ENCODE results near the gene NR2C2. TPM values are rescaled to one million over a fixed set of nuclear protein-coding genes. Genes with fewer than 3 reads are reported as not detected.

The NR2C2 gene
- total RNA-seq, 1 experiment from 2014 or later = 50.8 TPM

DNA sequence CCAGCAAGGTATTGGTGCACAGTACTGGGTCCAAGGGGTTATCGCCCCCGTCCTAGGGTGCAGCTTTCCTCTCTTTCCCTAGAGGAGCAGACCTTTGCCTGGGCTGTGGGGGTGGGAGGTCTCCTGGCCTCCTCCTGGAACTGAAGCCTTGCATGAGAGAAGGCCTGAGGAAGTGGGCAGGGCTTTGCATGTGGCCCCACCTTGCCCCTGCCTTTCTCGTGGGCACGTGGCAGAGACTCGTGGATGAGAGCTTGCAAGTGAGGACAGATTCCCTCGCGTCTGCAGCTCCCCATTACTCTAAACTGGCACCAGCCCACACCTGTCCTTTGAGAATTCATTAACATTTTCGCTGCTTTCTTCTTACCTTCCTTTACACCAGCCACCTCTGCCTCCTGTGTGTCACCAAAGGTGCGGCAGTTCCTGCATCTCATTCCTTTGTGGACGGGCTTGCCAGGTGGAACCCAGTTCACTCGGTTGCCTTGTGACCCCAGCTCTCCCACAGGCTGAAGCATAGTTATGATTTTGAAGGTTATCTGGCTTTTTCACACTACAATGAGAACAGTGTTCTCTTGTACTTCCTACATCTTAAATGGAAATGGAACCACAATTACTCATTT is 40.9 kb upstream of the NR2C2 start (continued):
- TF ChIP-seq PRDM15 (CRISPR knock-in tag; IDR thresholded peaks at IDR 0.05) = no peak
- TF ChIP-seq CBFB (CRISPR knock-in tag; IDR thresholded peaks at IDR 0.05; ENCODE audit: low read depth) = no peak
- no peak for TF ChIP-seq EMX1 (CRISPR knock-in tag; IDR thresholded peaks at IDR 0.05)
- TF ChIP-seq KAT7 (CRISPR knock-in tag; IDR thresholded peaks at IDR 0.05; ENCODE audit: borderline replicate concordance) = no peak

- ATAC-seq (peak; percentile 36), DNase-seq (ENCODE audit: low spot score) (no peak)
- Mint-ChIP-seq H3K4me3 (no peak overlapping the region), H3K36me3 (peaks cover 19% of the 10 kb centered on the region), H3K27ac (no peak overlapping the region), H3K9me3 (peaks cover 21% of the 10 kb centered on the region), H3K27me3 (ENCODE audit: low read depth) (no peaks in the 10 kb centered on the region), H3K4me1 (no peaks in the 10 kb centered on the region)
- CTCF ChIA-PET = no interaction called here
- POLR2A ChIA-PET = no interaction called here
- TF ChIP-seq EMX1 (CRISPR knock-in tag; IDR thresholded peaks at IDR 0.05) = no peak
- no peak for TF ChIP-seq SMAD3 (CRISPR knock-in tag; IDR thresholded peaks at IDR 0.05; ENCODE audit: borderline replicate concordance)
- no peak for TF ChIP-seq RORB (CRISPR knock-in tag; IDR thresholded peaks at IDR 0.05)
- TF ChIP-seq, protein P1, sequence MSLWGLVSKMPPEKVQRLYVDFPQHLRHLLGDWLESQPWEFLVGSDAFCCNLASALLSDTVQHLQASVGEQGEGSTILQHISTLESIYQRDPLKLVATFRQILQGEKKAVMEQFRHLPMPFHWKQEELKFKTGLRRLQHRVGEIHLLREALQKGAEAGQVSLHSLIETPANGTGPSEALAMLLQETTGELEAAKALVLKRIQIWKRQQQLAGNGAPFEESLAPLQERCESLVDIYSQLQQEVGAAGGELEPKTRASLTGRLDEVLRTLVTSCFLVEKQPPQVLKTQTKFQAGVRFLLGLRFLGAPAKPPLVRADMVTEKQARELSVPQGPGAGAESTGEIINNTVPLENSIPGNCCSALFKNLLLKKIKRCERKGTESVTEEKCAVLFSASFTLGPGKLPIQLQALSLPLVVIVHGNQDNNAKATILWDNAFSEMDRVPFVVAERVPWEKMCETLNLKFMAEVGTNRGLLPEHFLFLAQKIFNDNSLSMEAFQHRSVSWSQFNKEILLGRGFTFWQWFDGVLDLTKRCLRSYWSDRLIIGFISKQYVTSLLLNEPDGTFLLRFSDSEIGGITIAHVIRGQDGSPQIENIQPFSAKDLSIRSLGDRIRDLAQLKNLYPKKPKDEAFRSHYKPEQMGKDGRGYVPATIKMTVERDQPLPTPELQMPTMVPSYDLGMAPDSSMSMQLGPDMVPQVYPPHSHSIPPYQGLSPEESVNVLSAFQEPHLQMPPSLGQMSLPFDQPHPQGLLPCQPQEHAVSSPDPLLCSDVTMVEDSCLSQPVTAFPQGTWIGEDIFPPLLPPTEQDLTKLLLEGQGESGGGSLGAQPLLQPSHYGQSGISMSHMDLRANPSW (CRISPR knock-in tag; conservative IDR thresholded peaks at IDR 0.05; ENCODE audit: low read depth) = no peak
- TF ChIP-seq ZMAT4 (CRISPR knock-in tag; IDR thresholded peaks at IDR 0.05) = no peak
- TF ChIP-seq ARID4B (CRISPR knock-in tag; IDR thresholded peaks at IDR 0.05; ENCODE audit: borderline replicate concordance) = no peak
- TF ChIP-seq, protein P2, sequence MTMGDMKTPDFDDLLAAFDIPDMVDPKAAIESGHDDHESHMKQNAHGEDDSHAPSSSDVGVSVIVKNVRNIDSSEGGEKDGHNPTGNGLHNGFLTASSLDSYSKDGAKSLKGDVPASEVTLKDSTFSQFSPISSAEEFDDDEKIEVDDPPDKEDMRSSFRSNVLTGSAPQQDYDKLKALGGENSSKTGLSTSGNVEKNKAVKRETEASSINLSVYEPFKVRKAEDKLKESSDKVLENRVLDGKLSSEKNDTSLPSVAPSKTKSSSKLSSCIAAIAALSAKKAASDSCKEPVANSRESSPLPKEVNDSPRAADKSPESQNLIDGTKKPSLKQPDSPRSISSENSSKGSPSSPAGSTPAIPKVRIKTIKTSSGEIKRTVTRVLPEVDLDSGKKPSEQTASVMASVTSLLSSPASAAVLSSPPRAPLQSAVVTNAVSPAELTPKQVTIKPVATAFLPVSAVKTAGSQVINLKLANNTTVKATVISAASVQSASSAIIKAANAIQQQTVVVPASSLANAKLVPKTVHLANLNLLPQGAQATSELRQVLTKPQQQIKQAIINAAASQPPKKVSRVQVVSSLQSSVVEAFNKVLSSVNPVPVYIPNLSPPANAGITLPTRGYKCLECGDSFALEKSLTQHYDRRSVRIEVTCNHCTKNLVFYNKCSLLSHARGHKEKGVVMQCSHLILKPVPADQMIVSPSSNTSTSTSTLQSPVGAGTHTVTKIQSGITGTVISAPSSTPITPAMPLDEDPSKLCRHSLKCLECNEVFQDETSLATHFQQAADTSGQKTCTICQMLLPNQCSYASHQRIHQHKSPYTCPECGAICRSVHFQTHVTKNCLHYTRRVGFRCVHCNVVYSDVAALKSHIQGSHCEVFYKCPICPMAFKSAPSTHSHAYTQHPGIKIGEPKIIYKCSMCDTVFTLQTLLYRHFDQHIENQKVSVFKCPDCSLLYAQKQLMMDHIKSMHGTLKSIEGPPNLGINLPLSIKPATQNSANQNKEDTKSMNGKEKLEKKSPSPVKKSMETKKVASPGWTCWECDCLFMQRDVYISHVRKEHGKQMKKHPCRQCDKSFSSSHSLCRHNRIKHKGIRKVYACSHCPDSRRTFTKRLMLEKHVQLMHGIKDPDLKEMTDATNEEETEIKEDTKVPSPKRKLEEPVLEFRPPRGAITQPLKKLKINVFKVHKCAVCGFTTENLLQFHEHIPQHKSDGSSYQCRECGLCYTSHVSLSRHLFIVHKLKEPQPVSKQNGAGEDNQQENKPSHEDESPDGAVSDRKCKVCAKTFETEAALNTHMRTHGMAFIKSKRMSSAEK (CRISPR knock-in tag; IDR thresholded peaks at IDR 0.05; ENCODE audit: borderline replicate concordance) = no peak
- TF ChIP-seq GABPB1 (CRISPR knock-in tag; IDR thresholded peaks at IDR 0.05) = no peak
- TF ChIP-seq, protein P3, sequence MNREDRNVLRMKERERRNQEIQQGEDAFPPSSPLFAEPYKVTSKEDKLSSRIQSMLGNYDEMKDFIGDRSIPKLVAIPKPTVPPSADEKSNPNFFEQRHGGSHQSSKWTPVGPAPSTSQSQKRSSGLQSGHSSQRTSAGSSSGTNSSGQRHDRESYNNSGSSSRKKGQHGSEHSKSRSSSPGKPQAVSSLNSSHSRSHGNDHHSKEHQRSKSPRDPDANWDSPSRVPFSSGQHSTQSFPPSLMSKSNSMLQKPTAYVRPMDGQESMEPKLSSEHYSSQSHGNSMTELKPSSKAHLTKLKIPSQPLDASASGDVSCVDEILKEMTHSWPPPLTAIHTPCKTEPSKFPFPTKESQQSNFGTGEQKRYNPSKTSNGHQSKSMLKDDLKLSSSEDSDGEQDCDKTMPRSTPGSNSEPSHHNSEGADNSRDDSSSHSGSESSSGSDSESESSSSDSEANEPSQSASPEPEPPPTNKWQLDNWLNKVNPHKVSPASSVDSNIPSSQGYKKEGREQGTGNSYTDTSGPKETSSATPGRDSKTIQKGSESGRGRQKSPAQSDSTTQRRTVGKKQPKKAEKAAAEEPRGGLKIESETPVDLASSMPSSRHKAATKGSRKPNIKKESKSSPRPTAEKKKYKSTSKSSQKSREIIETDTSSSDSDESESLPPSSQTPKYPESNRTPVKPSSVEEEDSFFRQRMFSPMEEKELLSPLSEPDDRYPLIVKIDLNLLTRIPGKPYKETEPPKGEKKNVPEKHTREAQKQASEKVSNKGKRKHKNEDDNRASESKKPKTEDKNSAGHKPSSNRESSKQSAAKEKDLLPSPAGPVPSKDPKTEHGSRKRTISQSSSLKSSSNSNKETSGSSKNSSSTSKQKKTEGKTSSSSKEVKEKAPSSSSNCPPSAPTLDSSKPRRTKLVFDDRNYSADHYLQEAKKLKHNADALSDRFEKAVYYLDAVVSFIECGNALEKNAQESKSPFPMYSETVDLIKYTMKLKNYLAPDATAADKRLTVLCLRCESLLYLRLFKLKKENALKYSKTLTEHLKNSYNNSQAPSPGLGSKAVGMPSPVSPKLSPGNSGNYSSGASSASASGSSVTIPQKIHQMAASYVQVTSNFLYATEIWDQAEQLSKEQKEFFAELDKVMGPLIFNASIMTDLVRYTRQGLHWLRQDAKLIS (CRISPR knock-in tag; IDR thresholded peaks at IDR 0.05; ENCODE audit: borderline replicate concordance) = no peak
These were observed 40.1 kb upstream of the NR2C2 start for GRCh38 chr3:14907043-14907966.
